ENCODE results near the gene FBLN7.

Gene FBLN7

GRCh38 chr2:112141626-112142007 lies 3.4 kb downstream of the FBLN7 start:
- DNase-seq = no peak

DNA sequence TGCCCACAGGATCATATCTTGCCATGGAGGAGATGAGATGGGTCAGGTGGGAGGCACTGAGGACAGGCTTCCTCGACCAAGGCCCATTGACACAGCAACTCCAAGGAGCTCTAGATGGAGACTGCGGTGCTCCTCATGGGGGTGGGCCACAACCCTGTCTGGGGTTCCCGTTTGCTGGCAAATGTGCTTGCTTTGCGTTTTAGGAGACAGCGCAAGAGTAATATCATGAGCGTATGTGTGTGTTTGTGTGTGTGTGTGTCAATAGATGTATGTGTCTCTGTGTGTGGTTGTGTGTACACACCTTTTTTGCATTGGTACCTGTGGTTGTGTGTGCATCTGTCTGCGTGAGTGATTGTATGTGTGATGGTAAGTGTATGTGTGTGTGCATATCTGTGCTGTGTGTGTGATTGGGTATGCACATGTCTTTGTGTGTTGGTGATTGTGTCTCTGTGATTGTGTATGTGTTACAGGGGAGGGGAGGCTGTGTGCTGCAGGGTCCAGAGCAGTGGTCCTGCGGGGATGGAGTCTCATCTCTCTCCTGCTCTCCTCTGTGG lies 4.4 kb downstream of the FBLN7 start:
- no peak for DNase-seq

GRCh38 chr2:112143150-112143549 lies 5.0 kb downstream of the FBLN7 start:
- DNase-seq = no peak

DNA sequence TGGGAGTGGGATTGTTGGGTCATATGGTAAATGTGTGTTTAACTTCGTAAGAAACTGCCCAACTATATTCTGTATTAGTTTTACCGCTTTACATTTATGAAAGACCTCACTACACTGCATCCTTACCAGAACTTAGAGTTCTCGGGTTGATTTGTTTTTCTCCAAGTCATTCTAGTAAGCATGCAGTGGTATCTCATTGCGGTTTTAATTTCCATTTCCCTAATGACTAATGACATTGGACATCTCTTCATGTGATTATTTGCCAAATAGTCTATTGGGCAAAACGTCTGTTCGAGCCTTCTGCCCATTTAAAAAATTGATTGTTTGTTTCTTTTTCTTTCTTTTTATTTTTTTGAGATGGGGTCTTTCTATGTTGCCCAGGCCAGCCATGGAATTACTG lies 6.8 kb downstream of the FBLN7 start:
- DNase-seq = no peak

GRCh38 chr2:112147382-112148168 lies 9.4 kb downstream of the FBLN7 start:
- DNase-seq = no peak

DNA sequence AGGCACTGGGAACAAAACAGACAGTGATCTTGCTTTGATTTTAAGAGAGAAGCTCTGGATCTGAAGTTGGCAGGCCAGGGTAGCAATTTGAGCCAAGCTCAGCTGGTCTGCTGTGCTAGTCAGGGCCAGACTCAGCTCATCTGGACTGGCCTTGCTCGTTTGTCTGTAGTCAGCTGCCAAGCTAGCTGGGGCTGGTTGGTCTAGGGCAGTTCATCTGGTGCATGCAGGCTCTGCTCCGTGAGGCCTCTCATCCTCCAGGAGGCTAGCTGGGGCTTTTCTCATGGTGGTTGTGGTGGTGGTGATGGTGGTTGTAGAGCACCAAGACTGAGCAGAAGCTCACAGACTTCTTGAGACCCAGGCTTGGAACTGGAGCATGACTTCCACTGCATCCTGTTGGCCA lies 10.3 kb downstream of the FBLN7 start:
- DNase-seq = no peak

DNA sequence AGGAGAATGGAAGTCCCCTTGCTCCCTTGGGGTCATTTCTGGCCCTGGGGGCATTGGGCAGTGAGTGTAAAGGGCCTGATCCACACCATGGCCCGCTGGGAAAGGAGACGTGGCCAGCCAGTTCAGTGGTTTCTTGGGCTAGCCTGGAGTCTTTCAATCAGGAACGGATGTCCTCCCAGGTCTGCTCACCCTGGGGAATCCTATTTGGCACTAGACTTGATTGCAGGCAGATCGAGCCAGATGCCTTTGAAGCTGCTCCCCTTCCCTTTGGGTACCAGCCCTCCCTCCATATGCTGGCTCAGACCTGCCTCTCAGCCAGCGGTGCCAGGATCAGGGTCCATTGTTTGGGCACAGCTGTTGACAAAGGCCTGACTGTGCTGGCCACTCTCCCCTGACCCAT lies 11.0 kb downstream of the FBLN7 start:
- no peak for DNase-seq

DNA sequence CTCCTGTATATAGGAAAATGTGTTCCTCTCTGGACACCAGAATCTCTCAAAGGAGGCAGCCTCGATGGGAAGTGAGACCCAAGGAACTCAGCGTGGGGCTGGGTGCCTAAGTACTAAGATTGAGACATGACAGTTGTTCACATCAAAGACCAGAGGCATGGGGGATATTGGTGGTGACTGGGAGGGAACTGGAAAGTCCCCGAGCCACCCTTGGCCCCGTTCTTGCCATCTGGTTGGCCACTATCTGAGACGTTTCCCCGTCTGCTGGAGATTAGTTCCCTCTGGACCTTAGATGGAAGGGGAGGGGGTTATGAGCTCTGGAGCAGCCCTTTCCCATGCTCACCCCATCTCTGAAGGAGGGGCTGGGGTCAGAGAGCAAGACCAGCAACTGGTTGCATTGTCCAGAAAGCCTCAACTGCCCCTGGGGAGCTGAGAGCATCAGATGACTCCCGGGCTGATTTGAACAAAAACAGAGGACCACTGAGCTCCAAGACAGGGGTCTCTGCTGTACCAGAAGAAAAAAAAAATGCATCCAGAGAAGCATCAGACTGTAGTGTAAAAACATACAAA lies 11.8 kb downstream of the FBLN7 start:
- no peak for DNase-seq

DNA sequence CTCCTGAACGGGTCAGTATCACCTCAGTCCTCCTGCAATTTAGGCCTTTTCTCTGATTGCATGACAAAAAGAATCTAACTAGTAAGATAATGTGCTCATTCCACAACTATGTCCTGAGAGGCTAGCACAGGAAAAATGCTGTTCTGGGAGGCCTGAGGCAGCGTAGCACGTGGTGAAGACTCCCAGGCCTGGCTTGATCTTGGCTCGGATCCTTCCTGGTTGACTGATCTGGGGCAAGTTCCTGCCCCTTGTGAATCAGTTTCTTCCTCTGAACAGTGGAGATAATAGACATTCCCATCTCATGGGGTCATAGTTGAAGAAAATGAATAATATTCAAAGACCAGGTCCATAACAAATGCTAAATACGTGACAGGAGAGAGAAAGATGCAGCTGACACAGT lies 12.3 kb downstream of the FBLN7 start:
- DNase-seq = no peak

DNA sequence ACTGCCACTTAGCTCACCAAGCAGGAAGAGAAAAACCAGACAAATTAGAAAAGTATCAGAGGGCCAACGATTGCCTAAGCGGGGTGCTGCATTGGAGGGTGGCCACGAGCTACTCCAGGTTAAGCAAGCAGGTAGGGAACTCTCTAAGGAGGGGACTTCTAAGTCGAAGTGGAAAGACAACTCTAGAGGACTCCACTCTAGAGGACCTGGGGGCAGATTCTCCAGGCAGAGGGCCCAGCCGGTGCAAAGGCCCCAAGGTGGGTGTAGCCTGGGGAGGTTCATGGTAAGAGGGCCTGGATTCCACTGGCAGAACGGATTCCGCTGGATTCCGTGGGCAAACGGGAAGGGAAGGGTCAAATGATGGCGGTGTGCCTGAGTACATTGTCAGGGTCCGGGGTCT lies 12.7 kb downstream of the FBLN7 start:
- DNase-seq = no peak

DNA sequence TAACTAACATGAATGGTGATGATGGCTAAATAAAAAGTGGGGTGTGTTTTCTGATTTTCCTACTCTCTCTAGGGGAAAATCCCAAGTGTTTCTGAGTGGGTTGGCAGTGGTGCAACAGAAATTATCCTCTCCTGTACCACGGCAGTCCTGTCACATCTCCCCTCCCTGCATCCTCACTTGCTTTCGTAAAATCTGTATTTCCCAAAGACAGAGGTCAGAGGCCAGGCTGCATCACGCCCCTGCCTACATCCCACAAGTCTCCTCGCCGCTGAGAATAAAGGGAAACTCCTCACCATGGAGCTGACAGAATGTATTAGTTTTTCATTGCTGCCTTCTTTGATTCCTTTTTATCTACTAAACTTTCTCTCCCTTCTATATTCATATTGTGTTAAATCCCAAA lies 13.1 kb downstream of the FBLN7 start:
- no peak for DNase-seq

- no peak for DNase-seq
Measured at GRCh38 chr2:112151701-112152440, 13.7 kb downstream of the FBLN7 start.

- DNase-seq = no peak
Measured at GRCh38 chr2:112152476-112153178, 14.4 kb downstream of the FBLN7 start.

- DNase-seq = no peak
Measured at GRCh38 chr2:112153179-112153490, 14.9 kb downstream of the FBLN7 start.

- no peak for DNase-seq
Measured at GRCh38 chr2:112153501-112153900, 15.3 kb downstream of the FBLN7 start.

- DNase-seq = no peak
Measured at GRCh38 chr2:112154246-112155117, 16.3 kb downstream of the FBLN7 start.

DNA sequence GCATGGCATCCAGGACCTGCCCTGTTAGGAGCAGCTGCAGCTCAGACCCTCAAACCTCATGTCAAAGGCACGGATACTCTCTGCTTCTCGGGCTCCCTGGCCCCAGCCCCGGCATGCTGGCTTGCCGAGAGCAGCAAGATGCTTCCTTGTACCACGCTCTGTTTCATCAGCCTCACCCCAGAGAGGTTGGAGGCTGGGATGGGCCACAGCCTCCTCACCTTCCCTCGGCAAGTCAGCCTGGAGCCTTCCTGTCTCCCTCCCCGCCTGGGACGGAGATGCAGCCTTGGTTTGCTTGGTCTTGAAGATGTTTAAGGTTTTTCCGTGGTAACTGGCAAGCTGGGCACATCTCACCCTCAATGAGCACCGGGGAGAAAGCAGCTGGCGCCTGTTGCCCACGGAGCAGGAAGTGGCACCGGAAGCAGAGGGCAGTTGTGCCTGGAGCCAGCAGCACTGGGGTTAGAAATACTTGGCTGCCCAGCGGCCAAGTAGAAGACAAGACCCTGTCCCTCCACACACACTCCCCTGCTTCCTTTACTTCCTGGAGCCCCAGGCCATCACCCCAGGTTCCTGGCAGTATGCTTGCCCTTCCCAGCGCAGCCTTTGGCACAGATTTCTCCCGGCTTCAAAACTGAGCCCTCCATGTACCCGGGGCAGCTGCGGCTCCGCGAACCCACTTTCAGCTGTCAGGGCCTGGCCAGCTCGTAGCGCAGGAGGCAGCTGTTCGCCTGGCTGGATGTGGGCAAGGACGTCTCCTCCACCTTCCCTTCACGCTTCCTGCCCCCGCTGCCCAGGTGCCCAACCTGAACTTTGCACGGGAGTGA lies 17.4 kb downstream of the FBLN7 start:
- no peak for DNase-seq

DNA sequence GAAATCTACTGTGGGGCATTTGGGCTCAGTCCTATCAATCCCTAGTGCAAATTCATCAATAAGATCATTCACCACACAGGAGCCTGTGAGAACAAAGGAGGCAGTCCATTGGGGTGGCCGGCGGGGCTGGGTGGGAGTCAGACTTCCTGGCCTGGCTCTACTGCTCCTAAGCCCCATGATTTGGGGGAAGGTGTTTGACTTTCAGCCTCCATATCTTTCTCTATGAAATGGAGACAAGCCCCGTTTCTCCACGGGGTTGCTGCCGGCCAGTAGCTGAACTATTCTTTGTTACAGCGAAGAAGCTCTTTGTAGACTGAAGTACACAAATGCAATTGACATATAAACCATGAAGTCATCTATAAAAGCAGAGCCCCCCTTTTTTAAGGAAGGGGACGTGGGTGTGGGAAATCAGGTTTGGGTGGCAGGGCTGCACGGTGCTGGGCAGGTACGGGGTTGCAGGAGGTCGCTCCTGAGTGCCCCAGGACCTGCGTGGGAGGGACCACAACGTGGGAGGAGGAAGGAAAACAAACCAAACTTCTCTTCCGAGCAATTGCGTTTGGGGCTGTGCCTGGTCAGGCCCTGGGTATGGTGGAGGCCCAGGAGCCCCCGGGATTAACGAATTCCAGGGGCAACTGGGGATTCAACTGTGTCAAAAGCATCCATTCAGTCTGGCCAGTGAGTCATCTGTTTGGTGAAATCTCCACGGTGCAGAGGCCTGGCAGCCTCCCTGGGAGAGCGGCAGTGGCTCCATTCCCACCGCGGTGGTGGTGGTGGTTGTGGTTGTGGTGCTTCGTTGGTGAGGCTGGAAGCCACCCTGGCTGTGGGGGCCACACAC lies 18.2 kb downstream of the FBLN7 start:
- DNase-seq = no peak

- no peak for DNase-seq
Measured at GRCh38 chr2:112157472-112157871, 19.3 kb downstream of the FBLN7 start.

- no peak for DNase-seq
Measured at GRCh38 chr2:112159454-112159921, 21.3 kb downstream of the FBLN7 start.

All from 8988T (cell line).